HG03196 (cell line): ENCODE results near the gene AJUBA.
"Not testable (repeated sequence)": the region's sequence is repeated elsewhere in the genome, so short reads cannot be mapped to it uniquely, and the experiment has no call there.

Experiments
- ATAC-seq: cut with Tn5 transposase; IDR thresholded peaks from one replicate; pipeline ENCODE4 v1.9.1; 2021; ENCODE audit not compliant: unreplicated experiment

AJUBA gene

GRCh38 chr14:22981090-22981875, 1.1 kb downstream of the AJUBA start:
- no peak for ATAC-seq

DNA sequence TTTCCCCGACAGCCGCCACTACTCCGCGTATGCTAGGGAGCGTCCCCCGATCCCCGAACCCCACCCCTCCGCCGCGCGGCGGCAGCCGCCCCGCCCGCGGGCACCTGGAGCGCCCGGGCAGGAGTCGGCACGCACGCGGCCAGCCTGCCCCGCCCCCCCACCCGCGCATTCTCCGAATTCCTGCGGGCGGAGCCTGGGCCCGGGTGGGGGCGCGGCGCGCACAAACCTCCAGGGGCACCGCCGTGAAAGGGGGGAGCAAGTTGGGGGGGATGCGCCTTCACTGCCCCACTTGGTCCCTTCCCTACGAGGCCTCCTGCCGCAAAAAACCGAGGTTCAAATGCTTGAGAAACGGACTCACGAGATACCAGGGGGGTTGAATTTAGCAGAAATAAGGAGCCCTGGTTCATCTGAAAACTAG, 1.7 kb downstream of the AJUBA start:
- no peak for ATAC-seq

DNA sequence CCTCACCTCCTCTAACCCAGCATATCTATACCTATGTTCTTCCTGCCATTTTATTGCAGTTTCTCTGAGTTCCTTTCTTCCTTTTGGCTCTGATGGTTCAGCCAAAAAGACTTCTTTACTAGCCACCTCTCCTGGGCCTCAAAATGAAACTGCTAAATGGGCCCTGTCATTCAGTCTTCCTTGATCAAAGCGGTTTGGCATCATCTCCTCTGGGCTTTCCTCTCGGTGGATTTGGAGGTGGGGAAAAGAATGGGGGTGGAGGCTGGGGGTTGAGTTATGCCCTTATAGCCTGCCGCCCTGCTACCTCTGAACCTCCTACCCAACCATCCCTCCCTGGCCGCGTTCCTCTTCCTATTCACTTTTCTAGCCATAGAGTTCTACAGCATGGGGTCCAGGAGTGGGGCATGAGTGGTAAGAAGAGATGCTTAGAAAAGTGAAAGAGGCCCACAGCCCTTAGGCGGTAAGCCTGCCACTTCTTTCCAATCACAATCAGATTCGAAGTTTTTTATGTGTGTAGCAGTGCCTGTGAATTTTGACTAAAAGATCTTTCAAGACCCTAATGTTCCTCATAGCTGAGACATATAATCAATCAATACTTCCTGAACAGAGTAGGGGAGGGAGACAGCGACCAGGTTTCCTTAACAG, 2.5 kb downstream of the AJUBA start:
- no peak for ATAC-seq

DNA sequence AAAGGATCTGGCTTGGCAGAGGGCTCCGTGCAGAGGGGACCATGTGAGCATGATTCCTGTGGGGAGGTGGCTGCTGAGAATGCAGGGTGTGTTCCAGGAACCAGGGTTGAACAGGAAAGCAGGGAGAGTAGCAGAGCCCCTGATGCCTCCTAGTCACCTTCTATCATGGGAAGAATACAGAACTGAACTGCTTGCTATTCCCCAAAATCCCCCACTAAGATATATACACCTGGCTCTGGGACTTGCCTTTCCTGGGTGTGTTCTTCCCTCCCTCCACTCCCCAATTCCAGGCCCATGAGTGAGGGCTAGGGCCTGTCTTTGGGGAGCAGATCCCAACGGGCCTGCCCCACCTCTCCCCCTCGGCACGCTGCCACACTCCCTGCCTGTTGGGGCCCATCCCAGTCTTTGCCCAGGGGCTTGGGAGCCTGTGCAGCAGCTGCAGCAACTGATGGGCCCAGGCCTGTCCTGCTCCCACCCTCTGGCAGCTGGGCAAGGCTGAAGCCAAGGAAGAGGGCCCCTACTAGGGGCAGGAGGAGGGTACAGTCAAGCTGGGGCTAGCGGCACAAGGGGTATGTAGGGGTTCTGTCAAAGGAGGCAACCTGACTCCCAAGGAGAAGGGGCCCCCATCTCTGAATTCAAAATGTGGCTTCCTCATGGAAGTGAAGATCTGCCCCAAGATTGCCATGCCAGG, 3.2 kb downstream of the AJUBA start:
- no peak for ATAC-seq

- no peak for ATAC-seq
These were observed 3.9 kb downstream of the AJUBA start for GRCh38 chr14:22978487-22978837.

GRCh38 chr14:22977684-22978486, 4.5 kb downstream of the AJUBA start:
- ATAC-seq = no peak

GRCh38 chr14:22977434-22977683, 5.0 kb downstream of the AJUBA start:
- no peak for ATAC-seq

DNA sequence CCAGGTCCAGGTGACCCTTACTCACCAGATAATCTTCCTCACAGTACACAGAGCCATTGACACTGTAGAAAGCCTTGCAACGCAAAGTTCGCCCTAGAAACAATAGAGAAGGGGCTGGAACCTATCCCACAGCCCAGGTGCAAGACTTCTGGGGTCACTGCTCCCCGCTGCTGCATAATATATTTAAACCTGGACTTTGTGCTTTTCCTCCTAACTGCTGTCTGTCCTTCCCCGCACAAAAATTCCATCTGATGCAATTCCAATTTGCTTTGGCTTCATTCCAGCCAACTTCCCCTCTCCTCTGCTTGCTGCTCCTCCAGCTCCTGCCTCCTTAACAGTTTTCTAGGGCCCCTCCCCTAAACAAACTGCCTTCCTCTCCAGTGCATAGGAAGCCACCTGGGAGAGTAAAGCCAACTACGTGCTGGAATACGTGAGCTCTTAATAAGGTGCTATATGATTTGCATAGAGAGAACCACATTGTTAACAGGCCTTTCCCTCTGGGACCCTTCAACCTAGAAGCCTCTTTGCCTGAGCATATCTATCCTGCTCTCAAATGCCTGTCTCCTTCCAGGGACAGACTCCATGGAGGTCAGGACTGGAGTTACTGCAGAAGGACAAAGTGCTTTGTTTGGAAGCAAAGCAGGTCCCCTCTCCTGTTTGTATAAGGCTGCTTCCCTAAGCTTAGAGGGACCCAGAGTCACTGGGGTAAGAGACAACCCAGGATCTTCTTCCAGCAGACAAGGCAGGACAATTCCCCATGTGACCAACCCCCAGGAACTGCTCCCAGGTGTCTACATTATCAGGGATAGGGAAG, 5.5 kb downstream of the AJUBA start:
- no peak for ATAC-seq

GRCh38 chr14:22974530-22975313, 7.6 kb downstream of the AJUBA start:
- no peak for ATAC-seq

- ATAC-seq = no peak
These were observed 8.9 kb downstream of the AJUBA start for GRCh38 chr14:22973217-22974032.

GRCh38 chr14:22972313-22972930, 9.9 kb downstream of the AJUBA start:
- ATAC-seq = no peak

GRCh38 chr14:22971152-22971551, 11.2 kb downstream of the AJUBA start:
- no peak for ATAC-seq

DNA sequence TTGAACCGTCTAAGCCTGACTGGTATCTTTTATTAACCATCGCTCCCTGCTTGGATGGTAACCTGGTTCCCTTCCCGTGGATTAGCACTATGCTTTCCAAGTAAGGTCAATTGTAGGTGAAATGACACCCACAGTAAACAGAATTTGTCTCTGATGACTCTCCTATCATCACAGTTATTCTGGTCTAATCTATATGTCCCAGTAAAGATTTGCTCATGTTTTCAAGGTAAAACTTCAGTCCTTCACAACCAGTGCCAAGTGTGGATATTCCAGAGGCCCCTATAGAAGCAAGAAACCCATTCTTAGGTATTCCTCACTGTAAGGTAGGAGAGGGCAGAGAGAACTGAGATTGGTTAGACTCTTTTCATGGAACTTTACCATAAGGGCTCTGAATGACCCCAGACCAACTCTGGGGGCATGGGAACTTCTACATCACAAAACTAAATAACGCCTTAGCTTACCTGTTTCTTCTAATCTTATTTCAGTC, 15.5 kb downstream of the AJUBA start:
- ATAC-seq = no peak

- not testable (repeated sequence) for ATAC-seq
These were observed 16.2 kb downstream of the AJUBA start for GRCh38 chr14:22965916-22966782.

DNA sequence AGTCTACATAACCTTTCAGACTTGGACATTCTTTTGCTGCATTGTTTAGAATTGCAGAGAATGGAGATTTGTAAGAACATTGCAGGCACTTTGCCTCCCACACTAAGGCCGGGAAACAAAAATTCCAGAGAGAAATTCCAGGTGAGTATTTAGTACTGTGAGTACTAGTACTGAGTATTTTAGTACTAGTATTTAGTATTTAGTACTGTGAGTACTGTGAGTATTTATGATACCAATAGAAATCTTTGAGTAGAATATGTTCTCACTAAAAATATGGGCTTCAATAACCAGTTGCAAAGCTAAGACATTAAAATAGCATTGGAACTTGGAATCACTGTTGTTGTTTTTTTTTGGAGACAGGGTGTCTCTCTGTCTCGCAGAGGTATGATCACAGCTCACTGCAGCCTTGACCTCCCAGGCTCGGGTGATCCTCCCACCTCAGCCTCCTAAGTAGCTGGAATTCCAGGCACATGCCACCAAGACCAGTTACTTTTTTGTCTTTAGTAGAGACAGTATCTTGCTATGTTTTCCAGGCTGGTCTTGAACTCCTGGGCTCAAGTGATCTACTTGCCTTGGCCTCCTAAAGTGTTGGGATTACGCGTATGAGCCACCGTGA, 20.2 kb downstream of the AJUBA start:
- ATAC-seq = no peak

GRCh38 chr14:22955702-22956569, 26.4 kb downstream of the AJUBA start:
- ATAC-seq = no peak
